ENCODE measurements around the gene GNAI3.

The GNAI3 gene

DNA sequence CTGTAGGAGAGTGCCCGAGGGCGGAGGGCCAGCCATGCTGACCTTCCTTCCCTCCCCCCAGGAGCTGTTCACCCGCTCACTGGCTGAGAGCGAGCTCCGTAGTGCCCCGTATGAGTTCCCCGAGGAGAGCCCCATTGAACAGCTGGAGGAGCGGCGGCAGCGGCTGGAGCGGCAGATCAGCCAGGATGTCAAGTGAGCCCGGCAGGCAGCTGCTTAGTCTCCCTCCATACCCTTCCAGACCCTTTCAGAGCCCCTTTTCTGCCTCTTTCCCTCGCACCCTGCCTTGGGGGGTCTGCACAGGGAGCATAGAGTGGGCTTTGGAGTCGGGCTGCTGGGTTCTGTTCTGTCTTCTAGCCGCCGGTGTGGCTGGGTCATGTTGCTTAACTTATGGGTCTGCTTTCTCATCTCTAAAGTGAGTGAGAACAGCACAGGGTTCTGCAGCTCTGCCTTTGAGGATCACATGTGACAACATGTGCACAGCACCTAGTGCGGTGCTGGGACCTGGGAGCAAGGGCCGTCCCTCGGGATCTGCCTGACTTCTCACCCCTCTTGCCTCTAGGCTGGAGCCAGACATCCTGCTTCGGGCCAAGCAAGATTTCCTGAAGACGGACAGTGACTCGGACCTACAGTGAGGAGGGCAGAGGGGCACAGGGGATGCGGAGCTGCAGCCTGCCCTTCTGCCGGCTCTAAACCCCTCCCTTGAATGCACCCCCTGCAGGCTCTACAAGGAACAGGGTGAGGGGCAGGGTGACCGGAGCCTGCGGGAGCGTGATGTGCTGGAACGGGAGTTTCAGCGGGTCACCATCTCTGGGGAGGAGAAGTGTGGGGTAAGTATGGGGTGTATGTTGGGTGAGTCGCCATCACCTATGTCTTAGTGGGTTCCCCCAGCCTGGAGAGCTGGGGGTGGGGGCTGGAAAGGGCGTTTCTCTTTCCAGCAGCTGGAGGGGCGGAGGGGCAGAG, 77.5 kb downstream of the GNAI3 start:
- in situ Hi-C loops (cut with MboI; ENCODE audit: low sequenced_read_pairs, unreplicated experiment) = no loop called here
- DNase-seq (ENCODE audit: low spot score) = peak; percentile 21

DNA sequence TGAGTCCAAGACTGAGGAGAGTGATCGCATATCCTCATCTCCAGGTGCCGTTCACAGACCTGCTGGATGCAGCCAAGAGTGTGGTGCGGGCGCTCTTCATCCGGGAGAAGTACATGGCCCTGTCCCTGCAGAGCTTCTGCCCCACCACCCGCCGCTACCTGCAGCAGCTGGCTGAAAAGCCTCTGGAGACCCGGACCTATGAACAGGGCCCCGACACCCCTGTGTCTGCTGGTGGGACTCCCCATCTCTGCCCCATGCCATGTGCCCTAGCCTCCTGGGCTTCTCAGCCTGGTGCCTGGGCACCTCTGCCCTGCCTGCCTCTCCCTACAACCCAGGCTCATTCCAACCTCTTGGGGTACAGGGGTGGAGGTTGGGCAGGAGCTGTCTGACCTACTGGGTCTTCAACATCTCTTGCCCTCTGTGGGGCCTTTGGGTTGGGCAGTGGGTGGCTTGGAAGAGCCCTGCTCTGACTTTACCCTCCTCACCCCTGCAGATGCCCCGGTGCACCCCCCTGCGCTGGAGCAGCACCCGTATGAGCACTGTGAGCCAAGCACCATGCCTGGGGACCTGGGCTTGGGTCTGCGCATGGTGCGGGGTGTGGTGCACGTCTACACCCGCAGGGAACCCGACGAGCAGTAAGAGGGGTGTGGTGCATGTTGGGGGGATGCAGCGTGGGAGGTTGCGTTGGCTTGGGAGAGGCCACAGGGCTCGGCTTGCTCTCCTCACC, 78.4 kb downstream of the GNAI3 start:
- peak; percentile 26 for DNase-seq (ENCODE audit: low spot score)
- no peak for TF ChIP-seq CTCF (IDR thresholded peaks at IDR 0.05; ENCODE audit: borderline replicate concordance, control extremely low read depth, extremely low read depth, insufficient read depth, missing control alignments)

More for the DNA sequence above, 77.5 kb downstream of the GNAI3 start:
- TF ChIP-seq CTCF (IDR thresholded peaks at IDR 0.05; ENCODE audit: borderline replicate concordance, control extremely low read depth, extremely low read depth, insufficient read depth, missing control alignments) = no peak

DNA sequence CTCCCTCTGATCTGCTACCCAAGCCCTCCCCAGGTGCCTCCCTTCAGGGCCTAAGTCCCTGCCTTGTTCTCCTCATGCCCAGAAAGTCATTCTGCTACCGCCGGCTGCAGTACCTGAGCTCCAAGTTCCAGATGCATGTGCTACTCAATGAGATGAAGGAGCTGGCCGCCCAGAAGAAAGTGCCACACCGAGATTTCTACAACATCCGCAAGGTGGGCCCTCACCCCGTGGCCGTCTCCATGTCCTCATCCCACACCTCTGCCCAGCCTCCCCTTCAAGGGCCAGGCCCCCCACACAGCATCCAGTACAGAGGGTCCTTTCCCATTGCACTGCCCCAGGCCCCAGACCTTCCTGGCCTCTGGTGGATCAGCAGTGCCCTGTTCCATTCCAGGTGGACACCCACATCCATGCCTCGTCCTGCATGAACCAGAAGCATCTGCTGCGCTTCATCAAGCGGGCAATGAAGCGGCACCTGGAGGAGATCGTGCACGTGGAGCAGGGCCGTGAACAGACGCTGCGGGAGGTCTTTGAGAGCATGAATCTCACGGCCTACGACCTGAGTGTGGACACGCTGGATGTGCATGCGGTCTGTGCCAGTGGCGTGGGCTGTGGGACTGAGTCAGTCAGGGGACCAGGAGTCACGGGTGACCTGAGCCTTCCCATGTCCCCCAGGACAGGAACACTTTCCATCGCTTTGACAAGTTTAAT, 79.4 kb downstream of the GNAI3 start:
- in situ Hi-C loops (cut with MboI; ENCODE audit: low sequenced_read_pairs, unreplicated experiment) = no loop called here
- DNase-seq (ENCODE audit: low spot score) = no peak
- no peak for TF ChIP-seq CTCF (IDR thresholded peaks at IDR 0.05; ENCODE audit: borderline replicate concordance, control extremely low read depth, extremely low read depth, insufficient read depth, missing control alignments)

More for the DNA sequence above, 78.4 kb downstream of the GNAI3 start:
- in situ Hi-C loops (cut with MboI; ENCODE audit: low sequenced_read_pairs, unreplicated experiment) = no loop called here

GRCh38 chr1:109628540-109629321, 80.3 kb downstream of the GNAI3 start:
- in situ Hi-C loops (cut with MboI; ENCODE audit: low sequenced_read_pairs, unreplicated experiment) = no loop called here
- TF ChIP-seq CTCF (IDR thresholded peaks at IDR 0.05; ENCODE audit: borderline replicate concordance, control extremely low read depth, extremely low read depth, insufficient read depth, missing control alignments) = no peak
- no peak for DNase-seq (ENCODE audit: low spot score)

GRCh38 chr1:109629372-109630030, 81.1 kb downstream of the GNAI3 start:
- in situ Hi-C loops (cut with MboI; ENCODE audit: low sequenced_read_pairs, unreplicated experiment) = no loop called here
- TF ChIP-seq CTCF (IDR thresholded peaks at IDR 0.05; ENCODE audit: borderline replicate concordance, control extremely low read depth, extremely low read depth, insufficient read depth, missing control alignments) = no peak
- DNase-seq (ENCODE audit: low spot score) = peak; percentile 22
